Measurements from ENCODE around the gene UBB. TPM values are rescaled to one million over a fixed set of nuclear protein-coding genes. Genes with fewer than 3 reads are reported as not detected.

The UBB gene
- total RNA-seq, 4 donors from 2014 or later: 469 to 764 (median 628) TPM

- Histone ChIP-seq H3K4me3 (no peak overlapping the region), H3K4me1 (no peaks in the 10 kb centered on the region), H3K27ac (no peak overlapping the region), H3K27me3 (no peaks in the 10 kb centered on the region), H3K36me3 (peaks cover 20% of the 10 kb centered on the region), H3K9me3 (no peaks in the 10 kb centered on the region)
- DNase-seq (ENCODE audit: low spot score in 2 of 2): peak in 1 of 2 donors; percentile 18
- WGBS: 88% methylated on average over 3 of the region's 3 CpGs
- no peak for TF ChIP-seq POLR2AphosphoS5 (IDR thresholded peaks at IDR 0.05)
- TF ChIP-seq, protein P1, sequence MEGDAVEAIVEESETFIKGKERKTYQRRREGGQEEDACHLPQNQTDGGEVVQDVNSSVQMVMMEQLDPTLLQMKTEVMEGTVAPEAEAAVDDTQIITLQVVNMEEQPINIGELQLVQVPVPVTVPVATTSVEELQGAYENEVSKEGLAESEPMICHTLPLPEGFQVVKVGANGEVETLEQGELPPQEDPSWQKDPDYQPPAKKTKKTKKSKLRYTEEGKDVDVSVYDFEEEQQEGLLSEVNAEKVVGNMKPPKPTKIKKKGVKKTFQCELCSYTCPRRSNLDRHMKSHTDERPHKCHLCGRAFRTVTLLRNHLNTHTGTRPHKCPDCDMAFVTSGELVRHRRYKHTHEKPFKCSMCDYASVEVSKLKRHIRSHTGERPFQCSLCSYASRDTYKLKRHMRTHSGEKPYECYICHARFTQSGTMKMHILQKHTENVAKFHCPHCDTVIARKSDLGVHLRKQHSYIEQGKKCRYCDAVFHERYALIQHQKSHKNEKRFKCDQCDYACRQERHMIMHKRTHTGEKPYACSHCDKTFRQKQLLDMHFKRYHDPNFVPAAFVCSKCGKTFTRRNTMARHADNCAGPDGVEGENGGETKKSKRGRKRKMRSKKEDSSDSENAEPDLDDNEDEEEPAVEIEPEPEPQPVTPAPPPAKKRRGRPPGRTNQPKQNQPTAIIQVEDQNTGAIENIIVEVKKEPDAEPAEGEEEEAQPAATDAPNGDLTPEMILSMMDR (IDR thresholded peaks at IDR 0.05): no peak
- TF ChIP-seq POLR2A (IDR thresholded peaks at IDR 0.05): no peak
- no peak for TF ChIP-seq EP300 (IDR thresholded peaks at IDR 0.05)
Measured at GRCh38 chr17:16343569-16343968, 37.3 kb upstream of the UBB start.

GRCh38 chr17:16345565-16345964 is 35.3 kb upstream of the UBB start:
- H3K27me3 ChIP-seq: no peaks in the 10 kb centered on the region
- peaks cover 25% of the 10 kb centered on the region for H3K36me3 ChIP-seq
- no peak for DNase-seq (ENCODE audit: low spot score in 2 of 2)
- no peak overlapping the region for H3K4me3 ChIP-seq
- no peak for TF ChIP-seq POLR2A (IDR thresholded peaks at IDR 0.05)
- no peak for TF ChIP-seq EP300 (IDR thresholded peaks at IDR 0.05)
- TF ChIP-seq, protein P1 (IDR thresholded peaks at IDR 0.05): no peak
- no peak for TF ChIP-seq POLR2AphosphoS5 (IDR thresholded peaks at IDR 0.05)
- H3K4me1 ChIP-seq: no peaks in the 10 kb centered on the region
- WGBS: 88% methylated on average over 5 of the region's 5 CpGs
- no peaks in the 10 kb centered on the region for H3K9me3 ChIP-seq
- H3K27ac ChIP-seq: no peak overlapping the region

GRCh38 chr17:16346721-16347271 is 34.1 kb upstream of the UBB start:
- no peak overlapping the region for H3K27ac ChIP-seq
- H3K4me1 ChIP-seq: no peaks in the 10 kb centered on the region
- H3K4me3 ChIP-seq: no peak overlapping the region
- no peak for DNase-seq (ENCODE audit: low spot score in 2 of 2)
- peaks cover 25% of the 10 kb centered on the region for H3K36me3 ChIP-seq
- no peaks in the 10 kb centered on the region for H3K27me3 ChIP-seq
- TF ChIP-seq EP300 (IDR thresholded peaks at IDR 0.05) (no peak), POLR2A (IDR thresholded peaks at IDR 0.05) (no peak), POLR2AphosphoS5 (IDR thresholded peaks at IDR 0.05) (no peak)
- TF ChIP-seq, protein P1 (IDR thresholded peaks at IDR 0.05): no peak
- 84% methylated on average over 6 of the region's 6 CpGs for WGBS
- H3K9me3 ChIP-seq: no peaks in the 10 kb centered on the region

DNA sequence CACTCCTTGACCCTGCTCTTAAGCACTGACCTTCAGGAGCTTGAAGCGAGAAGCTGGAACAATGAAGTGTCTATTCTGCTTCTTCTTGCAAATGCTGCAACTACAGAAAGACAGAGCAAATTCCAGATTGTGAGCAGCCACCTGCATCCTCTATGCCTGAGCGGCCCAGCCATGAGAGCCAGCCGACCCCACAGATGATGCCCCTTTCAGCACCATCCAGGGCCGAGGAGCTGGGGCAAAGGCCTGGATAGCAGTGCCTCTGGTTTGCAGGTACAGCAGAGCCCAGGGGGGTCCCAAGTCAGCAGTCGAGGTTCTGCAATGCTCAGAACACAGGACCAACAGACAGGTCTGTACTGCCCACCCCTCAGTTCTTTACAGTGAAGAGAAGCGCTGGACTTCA is 32.3 kb upstream of the UBB start:
- H3K36me3 ChIP-seq: peaks cover 14% of the 10 kb centered on the region
- H3K9me3 ChIP-seq: no peaks in the 10 kb centered on the region
- 88% methylated on average over 1 of the region's 6 CpGs for WGBS
- DNase-seq (ENCODE audit: low spot score in 2 of 2): peak in 1 of 2 donors; percentile 60
- peaks cover 12% of the 10 kb centered on the region for H3K27me3 ChIP-seq
- peaks cover 15% of the 10 kb centered on the region for H3K4me1 ChIP-seq
- no peak for TF ChIP-seq POLR2AphosphoS5 (IDR thresholded peaks at IDR 0.05)
- TF ChIP-seq EP300 (IDR thresholded peaks at IDR 0.05): no peak
- TF ChIP-seq, protein P1 (IDR thresholded peaks at IDR 0.05): no peak
- TF ChIP-seq POLR2A (IDR thresholded peaks at IDR 0.05): no peak
- no peak overlapping the region for H3K4me3 ChIP-seq
- no peak overlapping the region for H3K27ac ChIP-seq

DNA sequence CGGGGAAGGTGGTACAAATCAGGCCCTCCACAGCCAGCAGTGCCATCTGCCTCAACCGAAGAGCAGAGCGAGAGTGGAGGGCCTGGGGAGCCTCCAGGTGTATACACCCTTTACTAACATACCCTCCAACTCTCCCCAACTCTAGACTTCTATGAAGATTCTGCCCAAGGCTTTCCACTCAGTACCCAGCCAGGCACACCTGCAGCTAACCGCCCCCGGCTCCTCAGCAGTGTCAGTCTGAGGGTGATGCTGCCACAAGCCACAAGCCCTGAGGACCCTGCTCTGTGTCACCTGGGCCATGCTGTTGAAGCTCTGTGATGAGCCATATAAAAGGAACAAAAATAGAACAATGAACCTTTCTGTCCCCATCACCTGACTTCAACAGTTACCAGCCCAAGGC is 31.5 kb upstream of the UBB start:
- 97% methylated on average over 5 of the region's 5 CpGs for WGBS
- H3K27ac ChIP-seq: no peak overlapping the region
- no peak overlapping the region for H3K4me3 ChIP-seq
- peaks cover 12% of the 10 kb centered on the region for H3K27me3 ChIP-seq
- TF ChIP-seq POLR2A (IDR thresholded peaks at IDR 0.05) (no peak), EP300 (IDR thresholded peaks at IDR 0.05) (no peak), POLR2AphosphoS5 (IDR thresholded peaks at IDR 0.05) (no peak)
- TF ChIP-seq, protein P1 (IDR thresholded peaks at IDR 0.05): no peak
- no peaks in the 10 kb centered on the region for H3K9me3 ChIP-seq
- H3K36me3 ChIP-seq: peaks cover 6% of the 10 kb centered on the region
- H3K4me1 ChIP-seq: peaks cover 17% of the 10 kb centered on the region
- peak in 1 of 2 donors; percentile 66 for DNase-seq (ENCODE audit: low spot score in 2 of 2)
